Uterus (tissue), 2 donors: ENCODE measurements around the gene BCL11B.

Experiments used
- CTCF ChIP-seq, 4 experiments: fragments of 200-600 bp in 2 of 4; fragments of 450-650 bp in 2 of 4; sonication (generic) in 2 of 4; IDR thresholded peaks; one replicate each; pipeline ENCODE4 v1.5.1; 2016 to 2019; ENCODE audit warnings: antibody characterized with exemption in 4 of 4, mild to moderate bottlenecking in 2 of 4, moderate library complexity in 1 of 4
- POLR2A ChIP-seq, 2 donors: fragments of 450-650 bp; IDR thresholded peaks; one replicate each; pipeline ENCODE4 v1.6.1; 2016; ENCODE audit warnings: antibody characterized with exemption in 2 of 2, mild to moderate bottlenecking in 1 of 2, moderate library complexity in 1 of 2

- TF ChIP-seq CTCF (IDR thresholded peaks at IDR 0.05) (no peak), POLR2A (IDR thresholded peaks at IDR 0.05) (no peak)
Observed at GRCh38 chr14:99272899-99273765, 1.1 kb upstream of the BCL11B start.
